ENCODE data around the gene SPARC. TPM values are rescaled to one million over a fixed set of nuclear protein-coding genes. Genes with fewer than 3 reads are reported as not detected.

SPARC gene
- total RNA-seq, 1 donor from 2014 or later: 435 TPM

GRCh38 chr5:151665613-151666012 is 21.1 kb downstream of the SPARC start:
- intact Hi-C loops (cut with DNase I): no loop called here
- ATAC-seq (ENCODE audit: poor library complexity) (no peak), DNase-seq (no peak)

DNA sequence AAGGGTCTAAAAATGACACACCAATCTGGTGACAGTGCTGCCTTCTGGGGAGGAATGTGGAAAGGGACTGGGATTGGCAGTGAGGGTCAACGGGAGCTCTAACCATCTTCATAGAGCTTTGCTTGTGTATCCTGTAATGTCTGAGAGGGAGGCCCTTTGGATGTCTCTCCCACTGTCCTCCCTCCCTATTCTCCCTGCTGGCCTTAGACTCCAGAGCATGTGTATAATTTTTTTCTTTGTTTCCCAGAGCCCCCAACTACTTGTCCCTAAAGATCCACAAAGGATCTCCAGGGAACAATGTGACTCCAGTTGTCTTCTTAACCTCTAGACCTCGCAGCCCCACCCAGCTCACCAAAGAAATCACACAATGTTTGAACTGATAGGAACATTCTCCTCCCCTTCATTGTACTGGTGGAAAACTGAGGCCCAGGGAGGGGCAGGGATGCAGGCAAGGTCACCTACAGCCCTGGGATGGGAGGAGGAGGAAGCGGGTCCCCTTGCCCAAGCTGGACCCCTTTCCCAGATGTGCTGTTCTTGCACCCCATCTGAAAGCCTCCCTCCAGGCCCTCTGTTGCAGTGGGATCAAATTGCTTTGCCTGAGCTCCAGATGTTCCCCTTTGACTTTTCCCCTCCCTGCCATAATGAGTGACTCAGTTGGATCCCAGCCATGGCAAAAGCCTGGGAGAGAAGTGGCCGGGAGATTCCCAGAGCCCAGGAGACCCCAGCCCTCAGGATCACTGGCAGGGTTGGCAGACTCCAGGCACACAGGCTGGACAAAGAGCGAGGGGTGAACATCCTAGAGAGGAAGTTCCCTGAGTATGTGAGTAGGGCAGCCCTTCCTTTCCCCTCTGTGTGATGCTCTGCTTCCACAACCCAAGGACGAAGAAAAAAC is 21.8 kb downstream of the SPARC start:
- ATAC-seq (ENCODE audit: poor library complexity) (peak; percentile 31), DNase-seq (no peak)
- intact Hi-C loops (cut with DNase I): no loop called here

- intact Hi-C loops (cut with DNase I): no loop called here
- ATAC-seq (ENCODE audit: poor library complexity) (peak; percentile 82), DNase-seq (peak; percentile 61)
Measured at GRCh38 chr5:151663617-151664293, 23.0 kb downstream of the SPARC start.

GRCh38 chr5:151662805-151663204 is 23.9 kb downstream of the SPARC start:
- intact Hi-C loops (cut with DNase I): no loop called here
- DNase-seq (no peak), ATAC-seq (ENCODE audit: poor library complexity) (no peak)

DNA sequence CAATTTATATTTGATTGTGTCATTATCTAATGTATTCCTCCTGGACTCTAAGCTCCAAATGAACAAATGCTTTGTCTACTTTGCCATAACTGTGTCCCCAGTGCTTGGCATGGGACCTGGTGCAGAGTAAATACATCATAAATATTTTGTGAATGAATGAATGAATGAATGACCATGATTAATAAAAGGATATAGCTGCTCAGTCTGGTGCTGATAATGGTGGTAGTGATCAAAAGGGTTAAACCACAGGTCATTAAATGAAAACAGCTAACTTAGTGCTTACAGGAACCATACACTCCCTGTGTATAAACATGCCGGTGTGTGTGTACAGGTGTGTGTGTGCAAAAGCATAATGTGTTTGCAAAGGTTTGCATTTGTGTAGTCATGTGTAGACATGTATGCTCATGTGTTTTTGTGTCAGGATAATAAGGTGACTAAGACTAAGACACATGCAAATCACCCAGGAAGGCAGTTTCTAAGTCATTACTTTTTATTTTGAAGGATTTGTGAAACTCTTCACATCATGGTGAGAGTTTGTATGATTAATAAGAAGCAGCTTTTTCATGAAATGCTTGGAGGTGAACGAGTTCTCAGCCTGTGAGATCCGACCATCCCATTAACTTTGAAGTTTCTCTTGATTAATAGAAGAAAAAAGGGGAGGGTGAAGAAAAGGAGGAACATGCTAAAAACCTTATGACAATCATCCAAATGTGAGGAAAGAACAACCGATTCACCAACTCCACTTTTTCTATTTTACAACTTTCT is 24.6 kb downstream of the SPARC start:
- intact Hi-C loops (cut with DNase I): no loop called here
- ATAC-seq (ENCODE audit: poor library complexity) (no peak), DNase-seq (no peak)

DNA sequence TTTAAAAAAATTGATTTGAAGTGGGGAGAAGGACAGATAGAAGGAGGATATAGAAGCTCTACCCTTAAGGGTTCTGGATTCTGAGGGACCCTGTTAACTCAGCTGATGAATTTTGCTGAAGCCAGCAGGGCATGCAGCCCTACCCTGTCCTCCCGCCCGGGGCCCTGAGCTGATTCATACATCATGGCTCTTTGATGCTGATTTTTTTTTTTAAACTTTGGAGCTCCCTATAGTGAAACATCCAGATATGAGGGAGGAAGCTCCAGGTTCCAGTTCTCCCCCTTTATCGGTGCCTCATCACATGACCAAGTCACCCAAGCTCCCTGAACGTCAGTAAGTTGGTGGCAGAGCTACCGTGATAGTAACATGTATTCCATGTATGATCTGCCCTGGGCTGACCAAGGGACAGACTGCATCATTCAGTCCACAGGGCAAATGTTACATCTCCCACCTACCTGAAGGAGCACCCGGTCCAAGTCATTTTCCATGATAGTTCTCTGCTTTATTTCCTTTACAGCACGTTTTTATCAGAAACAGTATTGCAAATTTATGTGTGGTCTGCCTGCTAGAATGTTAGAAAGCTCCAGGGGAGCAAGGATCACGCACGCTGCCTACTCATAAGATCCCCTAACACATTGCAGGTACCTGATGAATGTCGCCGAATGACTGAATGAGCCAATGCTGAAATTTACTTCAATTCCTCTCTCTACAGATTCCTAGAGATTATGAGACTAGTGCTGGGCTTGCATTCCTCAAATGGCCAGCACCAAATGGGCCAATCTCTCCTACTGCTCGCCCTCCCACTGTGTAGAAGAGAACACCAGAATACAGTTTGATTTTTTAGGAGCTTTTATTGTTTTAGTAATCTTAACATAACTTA is 25.9 kb downstream of the SPARC start:
- ATAC-seq (ENCODE audit: poor library complexity) (no peak), DNase-seq (no peak)

GRCh38 chr5:151659001-151659754 is 27.5 kb downstream of the SPARC start:
- ATAC-seq (ENCODE audit: poor library complexity): peak; percentile 88
- intact Hi-C loops (cut with DNase I): loop anchor here (2.0 to 5.0 kb wide), 2 partner anchors 82 to 613 kb away; no protein-coding TSS in a partner anchor

More for the DNA sequence above, 25.9 kb downstream of the SPARC start:
- intact Hi-C loops (cut with DNase I): no loop called here

GRCh38 chr5:151657114-151657513 is 29.6 kb downstream of the SPARC start:
- intact Hi-C loops (cut with DNase I): loop anchor here (5.0 kb wide), 1 partner anchor 615 kb away; no protein-coding TSS in a partner anchor
- DNase-seq (no peak), ATAC-seq (ENCODE audit: poor library complexity) (no peak)

More at GRCh38 chr5:151659001-151659754, 27.5 kb downstream of the SPARC start:
- peak; percentile 84 for DNase-seq

- intact Hi-C loops (cut with DNase I): loop anchor here (5.0 kb wide), 1 partner anchor 616 kb away; no protein-coding TSS in a partner anchor
- DNase-seq (no peak), ATAC-seq (ENCODE audit: poor library complexity) (no peak)
Measured at GRCh38 chr5:151656311-151656710, 30.4 kb downstream of the SPARC start.

DNA sequence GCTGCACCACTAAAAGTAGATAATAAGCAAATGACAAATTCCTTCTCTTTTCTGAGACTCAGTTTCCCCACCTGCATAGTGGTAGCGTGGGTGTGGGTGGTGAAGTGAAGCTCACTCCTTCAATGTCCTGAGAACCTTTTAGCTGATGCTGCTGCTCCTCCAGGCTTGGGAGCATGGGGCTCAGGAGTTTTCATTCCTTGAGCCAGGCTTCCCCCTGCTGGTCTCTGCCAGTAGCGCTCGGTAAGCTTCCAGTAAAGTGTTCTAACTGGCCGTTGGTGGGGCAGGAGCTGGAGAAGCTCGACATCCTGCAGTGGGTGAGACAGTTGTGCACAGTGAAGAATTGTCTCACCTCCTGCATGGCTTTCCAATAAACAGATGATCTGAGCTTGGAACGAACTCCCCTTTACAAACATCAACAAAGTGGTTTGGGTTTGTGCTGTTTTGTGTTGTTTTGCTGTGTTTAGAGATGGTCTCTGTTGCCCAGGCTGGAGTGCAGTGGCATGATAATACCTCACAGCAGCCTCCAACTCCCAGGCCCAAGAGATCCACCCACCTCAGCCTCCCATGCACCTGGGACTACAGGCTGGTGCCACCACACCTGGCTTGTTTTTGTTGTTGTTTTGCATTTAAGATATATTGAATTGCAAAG is 34.6 kb downstream of the SPARC start:
- intact Hi-C loops (cut with DNase I): loop anchor here (2.0 to 5.0 kb wide), 2 partner anchors 131 to 205 kb away; partner anchors contain the start of gene SLC36A1

GRCh38 chr5:151648988-151649387 is 37.7 kb downstream of the SPARC start:
- DNase-seq: no peak
- ATAC-seq (ENCODE audit: poor library complexity): no peak
- intact Hi-C loops (cut with DNase I): no loop called here

More for the DNA sequence above, 34.6 kb downstream of the SPARC start:
- ATAC-seq (ENCODE audit: poor library complexity): peak; percentile 97
- DNase-seq: peak; percentile 86

DNA sequence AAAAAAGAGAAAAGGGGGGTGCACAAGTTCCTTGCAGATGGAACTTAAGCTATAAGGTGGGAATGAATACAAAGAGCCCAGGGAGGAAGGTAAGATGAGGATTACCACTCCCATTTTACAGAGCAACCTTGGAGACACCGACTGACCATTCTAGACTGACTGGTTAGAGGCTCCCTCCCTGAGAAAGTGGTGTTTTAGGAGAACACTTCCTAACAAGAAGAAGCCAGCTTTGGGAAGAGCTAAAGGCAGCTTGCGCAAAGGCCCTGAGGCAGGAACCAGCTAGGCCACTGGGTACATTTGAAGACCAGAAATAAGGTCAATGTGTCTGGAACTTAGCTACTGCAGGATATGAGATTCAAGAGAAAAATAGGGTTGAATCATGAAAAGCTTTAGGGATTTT is 38.6 kb downstream of the SPARC start:
- intact Hi-C loops (cut with DNase I): no loop called here
- DNase-seq: no peak
- no peak for ATAC-seq (ENCODE audit: poor library complexity)

DNA sequence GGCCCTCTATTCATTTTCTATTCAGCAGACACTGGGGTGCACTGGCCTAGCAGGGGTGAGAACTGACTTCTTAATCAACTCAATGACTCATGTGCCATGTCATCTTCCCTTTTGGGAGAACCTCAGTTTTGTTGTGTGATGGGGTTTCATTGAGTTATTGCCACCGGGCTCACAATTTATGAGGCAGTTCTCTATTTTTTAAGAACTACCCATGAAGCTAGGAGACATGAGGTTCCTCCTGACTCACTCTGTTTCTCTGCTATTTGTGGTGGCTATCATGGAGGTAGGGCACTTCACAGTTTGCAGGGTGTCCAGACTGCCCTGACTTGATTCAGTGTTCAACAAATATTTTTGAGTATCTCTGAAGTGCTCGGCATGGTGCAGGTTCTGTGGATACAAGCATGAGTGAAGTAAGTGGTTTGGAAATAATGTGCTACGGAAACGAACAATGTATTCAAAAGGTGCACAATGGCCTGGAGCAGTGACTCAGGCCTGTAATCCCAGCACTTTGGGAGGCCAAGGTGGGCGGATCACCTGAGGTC is 39.3 kb downstream of the SPARC start:
- intact Hi-C loops (cut with DNase I): no loop called here
- ATAC-seq (ENCODE audit: poor library complexity) (no peak), DNase-seq (no peak)

DNA sequence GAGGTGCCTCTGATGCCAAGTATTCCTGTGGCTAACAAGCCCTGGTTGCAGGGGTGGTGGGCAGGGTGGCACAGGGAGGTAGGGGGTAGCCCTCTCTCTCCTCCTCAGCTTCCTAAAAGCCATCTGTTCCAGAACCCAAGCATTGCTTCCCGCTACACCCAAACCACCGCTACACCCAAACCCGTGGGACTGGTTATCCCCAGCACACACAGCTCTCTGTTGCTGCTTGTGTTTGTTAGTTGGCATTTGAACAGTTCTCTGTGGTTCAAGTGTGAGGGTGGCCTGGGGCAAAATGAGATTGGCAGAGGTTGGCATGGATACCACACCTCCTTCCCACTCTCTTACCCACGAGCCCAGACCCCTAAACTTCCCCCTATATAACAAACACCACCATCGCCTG is 40.4 kb downstream of the SPARC start:
- intact Hi-C loops (cut with DNase I): no loop called here
- ATAC-seq (ENCODE audit: poor library complexity) (no peak), DNase-seq (no peak)

DNA sequence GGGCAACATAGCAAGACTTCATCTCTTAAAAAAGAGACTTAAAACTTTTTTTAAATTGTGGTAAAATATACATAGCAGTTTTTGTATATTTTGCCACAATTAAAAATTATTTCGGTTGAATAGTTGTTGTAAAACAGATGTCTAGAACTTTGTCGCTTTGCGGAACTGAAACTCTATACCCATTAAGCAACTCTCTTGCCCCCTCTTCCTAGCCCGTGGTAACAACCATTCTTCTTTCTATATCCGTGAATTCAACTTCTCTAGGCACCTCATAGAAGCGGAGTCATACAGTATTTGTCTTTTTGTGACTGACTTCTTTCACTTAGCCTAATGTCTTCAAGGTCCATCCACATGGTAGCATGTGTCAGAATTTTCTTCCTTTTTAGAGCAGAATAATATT is 43.3 kb downstream of the SPARC start:
- DNase-seq: no peak
- intact Hi-C loops (cut with DNase I): no loop called here
- no peak for ATAC-seq (ENCODE audit: poor library complexity)

GRCh38 chr5:151642472-151643140 is 44.1 kb downstream of the SPARC start:
- intact Hi-C loops (cut with DNase I): no loop called here
- ATAC-seq (ENCODE audit: poor library complexity): peak; percentile 91
- peak; percentile 72 for DNase-seq
